ENCODE results near the gene ANKRD1. TPM values are rescaled to one million over a fixed set of nuclear protein-coding genes. Genes with fewer than 3 reads are reported as not detected.

ANKRD1 gene
- total and polyA plus RNA-seq, 2 of the 8 experiments (the other 6 are each of a cell fraction or from before 2014, with no cell fraction given): 0.03 TPM; not detected in 1

GRCh38 chr10:90919683-90920574, 958 bp downstream of the ANKRD1 start:
- H3K18ac ChIP-seq (ENCODE audit: extremely low read depth, low read length): no peak overlapping the region
- no peak overlapping the region for H2BK20ac ChIP-seq (ENCODE audit: low read length)
- no peaks in the 10 kb centered on the region for H3K9me3 ChIP-seq (ENCODE audit: insufficient read depth in 2 of 2, low read depth in 1 of 2, low read length in 1 of 2)
- H2BK120ac ChIP-seq (replicated peaks; ENCODE audit: low read depth, low read length): no peak overlapping the region
- H2AFZ ChIP-seq (ENCODE audit: low read length): no peak overlapping the region
- no peak overlapping the region for H3K14ac ChIP-seq (ENCODE audit: insufficient read length)
- CTCF ChIA-PET (ENCODE audit: partially characterized antibody): interaction anchor here (0.6 to 5.4 kb wide), 12 partner anchors 8 to 1247 kb away, joined by 3 to 37 read pairs (median 4); no protein-coding TSS in a partner anchor
- H3K36me3 ChIP-seq (ENCODE audit: control insufficient read depth in 2 of 4, insufficient read depth in 4 of 4, low read length in 3 of 4): no peaks in the 10 kb centered on the region; a peak in 1 of 8 replicates
- H3K79me1 ChIP-seq (ENCODE audit: low read depth, low read length): no peaks in the 10 kb centered on the region
- H4K20me1 ChIP-seq (replicated peaks in 1 of 2; ENCODE audit: control insufficient read depth in 1 of 2, insufficient read depth in 2 of 2, low read length in 2 of 2): peaks cover 16% of the 10 kb centered on the region in 2 experiments
- H3K56ac ChIP-seq (replicated peaks; ENCODE audit: insufficient read length, low read depth, low read length): no peak overlapping the region
- H3K4ac ChIP-seq (replicated peaks; ENCODE audit: insufficient read length, low read depth, low read length): no peak overlapping the region
- no peak overlapping the region for H3K23ac ChIP-seq (ENCODE audit: insufficient read length)
- DNase-seq (ENCODE audit: low read depth in 1 of 2, low spot score in 2 of 2): no peak
- no peak overlapping the region for H2BK15ac ChIP-seq (ENCODE audit: low read length)
- H3K4me2 ChIP-seq (ENCODE audit: insufficient read depth in 1 of 2, low read depth in 2 of 2, low read length in 2 of 2): no peak overlapping the region
- peaks cover 94 to 99% (median 99%) of the 10 kb centered on the region in 4 experiments for H3K27me3 ChIP-seq (replicated peaks in 1 of 4; ENCODE audit: control insufficient read depth in 3 of 4, extremely low read depth in 1 of 4, insufficient read depth in 3 of 4, low read length in 3 of 4)
- H3K27ac ChIP-seq (ENCODE audit: low read depth, low read length): no peak overlapping the region
- POLR2A ChIA-PET (ENCODE audit: partially characterized antibody): interaction anchor here (0.9 to 1.2 kb wide), 3 partner anchors 10 to 47 kb away, joined by 3 to 4 read pairs (median 3); no protein-coding TSS in a partner anchor
- H3K4me1 ChIP-seq (replicated peaks in 1 of 4; ENCODE audit: control insufficient read depth in 3 of 4, insufficient read depth in 4 of 4, low read length in 3 of 4): peaks cover 0 to 3% (median under 1%) of the 10 kb centered on the region in 4 experiments; a peak in 3 of 7 replicates
- no peaks in the 10 kb centered on the region for H3K79me2 ChIP-seq (ENCODE audit: control insufficient read depth in 1 of 2, insufficient read depth in 2 of 2, low read length in 2 of 2)
- H4K5ac ChIP-seq (ENCODE audit: insufficient read length, low read depth, low read length): no peak overlapping the region
- FAIRE-seq: no peak
- no peak overlapping the region for H3K9ac ChIP-seq (replicated peaks in 1 of 4; ENCODE audit: extremely low read depth in 1 of 4, low read depth in 3 of 4, low read length in 3 of 4)
- H2BK5ac ChIP-seq (ENCODE audit: low read depth, low read length): no peak overlapping the region
- no peak overlapping the region for H4K91ac ChIP-seq (replicated peaks; ENCODE audit: insufficient read length, low read length)
- H3K4me3 ChIP-seq (ENCODE audit: extremely low read depth in 1 of 4, insufficient read depth in 2 of 4, low read depth in 3 of 4, low read length in 4 of 4): no peak overlapping the region
- no peak overlapping the region for H4K8ac ChIP-seq (ENCODE audit: extremely low read depth, insufficient read depth, low read length)
- no peaks in the 10 kb centered on the region; the same call in 1 of the 2 replicates for H3K23me2 ChIP-seq (ENCODE audit: low read depth, low read length)
- WGBS, 2 experiments (ENCODE audit: extremely low coverage in 1 of 2, insufficient coverage in 1 of 2, insufficient read length in 1 of 2, insufficient replicate concordance in 2 of 2, low coverage in 1 of 2, low lambda C conversion rate in 2 of 2, missing lambda C conversion rate in 1 of 2): 68% methylated on average over 8 of the region's 8 CpGs; no CpG with 5 or more reads in 1 of the 2 experiments
- no peak overlapping the region for H2BK12ac ChIP-seq (ENCODE audit: low read depth, low read length)
- H2AK5ac ChIP-seq (ENCODE audit: low read depth, low read length): no peak overlapping the region
- TF ChIP-seq CREB1 (IDR thresholded peaks at IDR 0.05) (no peak), CTBP2 (IDR thresholded peaks at IDR 0.05; ENCODE audit: borderline replicate concordance, insufficient read depth, insufficient read length, low read length) (no peak), SUZ12 (IDR thresholded peaks at IDR 0.05; ENCODE audit: low read length) (peak; percentile 14; the same call in 1 of the 2 replicates), HDAC6 (IDR thresholded peaks at IDR 0.05; ENCODE audit: low read depth, low read length) (no peak), SIRT6 (IDR thresholded peaks at IDR 0.05; ENCODE audit: low read length) (no peak), RNF2 (IDR thresholded peaks at IDR 0.05; ENCODE audit: borderline replicate concordance, low read depth, low read length, missing control alignments, poor library complexity, severe bottlenecking) (peak; percentile 63), SP1 (IDR thresholded peaks at IDR 0.05; ENCODE audit: low read depth, low read length) (no peak), KDM4A (IDR thresholded peaks at IDR 0.05; ENCODE audit: low read depth, low read length, severe bottlenecking) (no peak), EZH2 (IDR thresholded peaks at IDR 0.05; ENCODE audit: low read depth, low read length, severe bottlenecking) (peak; percentile 54), BACH1 (IDR thresholded peaks at IDR 0.05; ENCODE audit: low read length) (no peak), ATF3 (IDR thresholded peaks at IDR 0.05; ENCODE audit: insufficient read depth, low read depth, low read length) (no peak)
